AG08395 (cell line): Measurements from ENCODE around the gene EPHB2.

Experiments used
- DNase-seq: peaks from one replicate; pipeline ENCODE4 v3.0.0; 2012; ENCODE audit warnings: mixed read lengths, low spot score

EPHB2 gene

DNA sequence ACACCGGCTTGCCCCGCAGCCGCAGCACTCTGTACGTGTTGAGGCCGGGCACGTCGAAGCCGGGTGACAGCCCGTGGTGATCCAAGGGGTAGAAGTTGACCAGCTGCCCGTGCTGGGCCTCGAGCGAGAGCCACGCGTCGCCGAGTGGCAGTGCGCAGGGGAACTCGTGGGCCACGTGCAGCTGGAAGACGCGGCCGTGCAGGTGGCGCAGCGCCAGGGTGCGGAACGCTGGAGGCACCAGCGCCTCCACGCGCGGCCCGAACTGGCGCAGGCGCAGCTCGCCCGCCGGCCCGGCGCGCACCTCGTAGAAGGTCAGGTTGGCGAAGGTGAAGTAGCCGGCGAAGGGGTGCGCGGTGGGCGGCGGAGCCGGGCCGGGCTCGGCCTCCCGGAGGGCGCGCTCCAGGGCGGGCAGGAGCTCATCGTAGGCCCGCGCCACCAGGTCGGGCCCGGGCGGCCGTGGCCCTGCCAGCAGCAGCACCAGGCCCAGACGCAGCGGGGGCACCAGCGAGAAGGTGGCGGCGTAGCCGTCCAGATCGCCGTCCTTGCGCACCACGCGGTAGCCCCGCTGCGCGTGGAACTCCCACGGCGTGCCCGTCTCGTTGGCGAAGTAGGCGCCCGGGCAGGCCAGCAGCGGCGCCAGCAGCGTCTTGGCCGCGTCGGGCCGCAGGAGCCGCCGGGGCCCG is 242.6 kb downstream of the EPHB2 start:
- no peak for DNase-seq

DNA sequence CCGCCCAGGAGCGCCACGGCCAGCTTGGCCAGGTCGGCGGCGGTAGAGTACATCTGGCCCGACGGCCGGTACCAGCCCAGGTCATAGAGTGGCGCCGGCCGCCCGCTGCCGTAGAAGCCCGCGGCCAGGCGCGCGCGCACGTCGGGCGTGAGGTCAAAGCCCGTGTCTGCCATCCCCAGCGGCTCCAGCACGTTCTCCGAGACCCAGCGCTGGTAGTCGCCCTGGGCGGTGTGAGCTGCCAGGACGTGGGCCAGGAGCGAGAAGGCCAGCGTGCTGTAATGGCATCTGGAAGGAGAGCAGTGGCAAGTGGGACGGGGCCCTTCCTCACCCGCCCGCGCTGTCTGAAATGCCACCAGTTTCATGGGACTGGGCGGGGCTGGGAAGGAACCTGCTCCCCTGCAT is 243.1 kb downstream of the EPHB2 start:
- no peak for DNase-seq

DNA sequence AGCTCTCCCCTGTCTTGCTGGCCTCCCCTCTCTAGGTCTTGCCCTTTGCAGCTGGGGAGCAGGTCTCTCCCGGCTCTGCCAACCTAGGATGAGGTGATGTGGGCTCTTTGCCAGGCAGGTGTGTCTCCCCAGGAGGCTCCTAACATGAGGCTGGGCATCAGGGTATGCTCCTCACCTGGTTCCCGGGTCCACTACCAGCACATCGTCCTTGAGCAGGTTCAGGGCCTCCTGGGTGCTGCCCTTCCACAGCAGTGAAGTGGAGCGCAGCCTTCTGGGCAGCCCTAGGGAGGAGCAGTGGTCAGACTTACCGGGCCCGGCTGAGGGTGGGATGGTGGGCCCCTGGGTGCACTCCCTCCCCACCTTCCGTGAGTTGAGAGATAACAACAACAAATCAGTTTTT is 244.5 kb downstream of the EPHB2 start:
- DNase-seq, result no peak

DNA sequence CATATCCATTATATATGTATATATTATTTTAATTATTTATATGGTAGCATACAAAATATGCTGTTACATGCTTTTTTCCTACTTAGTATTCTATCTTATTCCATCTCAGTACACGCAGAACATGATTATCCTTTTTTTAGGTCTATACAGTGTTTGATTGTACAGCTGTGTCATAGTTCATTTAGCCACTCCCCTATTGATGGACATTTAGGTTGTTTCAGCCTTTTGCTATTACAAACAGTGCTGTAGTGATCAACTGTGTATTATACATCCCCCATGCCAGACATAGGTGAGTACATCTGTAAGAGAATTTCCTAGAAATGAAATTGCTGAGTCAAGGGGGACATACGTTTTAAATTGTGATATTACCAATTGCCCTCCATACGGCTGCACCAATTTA is 246.4 kb downstream of the EPHB2 start:
- no peak for DNase-seq

DNA sequence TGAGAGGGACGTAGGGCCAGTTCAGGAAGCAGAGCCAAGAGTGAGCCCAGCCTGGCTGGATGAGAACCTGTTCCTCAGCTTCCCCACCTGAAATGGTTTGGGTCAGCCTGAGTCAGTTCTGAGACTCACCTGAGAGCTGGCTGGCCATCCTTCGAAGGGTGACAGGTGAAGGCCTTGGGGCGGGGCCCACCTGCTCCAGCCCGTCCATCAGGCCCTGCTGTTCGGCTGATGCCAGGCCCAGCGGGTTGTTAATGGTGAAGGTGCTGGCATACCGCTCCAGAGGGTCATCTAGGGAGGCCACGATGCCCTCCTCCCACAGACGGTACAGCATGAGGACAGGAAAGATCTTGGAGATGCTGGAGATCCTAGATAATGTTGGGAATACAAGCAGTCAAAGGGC is 247.9 kb downstream of the EPHB2 start:
- DNase-seq, result no peak

DNA sequence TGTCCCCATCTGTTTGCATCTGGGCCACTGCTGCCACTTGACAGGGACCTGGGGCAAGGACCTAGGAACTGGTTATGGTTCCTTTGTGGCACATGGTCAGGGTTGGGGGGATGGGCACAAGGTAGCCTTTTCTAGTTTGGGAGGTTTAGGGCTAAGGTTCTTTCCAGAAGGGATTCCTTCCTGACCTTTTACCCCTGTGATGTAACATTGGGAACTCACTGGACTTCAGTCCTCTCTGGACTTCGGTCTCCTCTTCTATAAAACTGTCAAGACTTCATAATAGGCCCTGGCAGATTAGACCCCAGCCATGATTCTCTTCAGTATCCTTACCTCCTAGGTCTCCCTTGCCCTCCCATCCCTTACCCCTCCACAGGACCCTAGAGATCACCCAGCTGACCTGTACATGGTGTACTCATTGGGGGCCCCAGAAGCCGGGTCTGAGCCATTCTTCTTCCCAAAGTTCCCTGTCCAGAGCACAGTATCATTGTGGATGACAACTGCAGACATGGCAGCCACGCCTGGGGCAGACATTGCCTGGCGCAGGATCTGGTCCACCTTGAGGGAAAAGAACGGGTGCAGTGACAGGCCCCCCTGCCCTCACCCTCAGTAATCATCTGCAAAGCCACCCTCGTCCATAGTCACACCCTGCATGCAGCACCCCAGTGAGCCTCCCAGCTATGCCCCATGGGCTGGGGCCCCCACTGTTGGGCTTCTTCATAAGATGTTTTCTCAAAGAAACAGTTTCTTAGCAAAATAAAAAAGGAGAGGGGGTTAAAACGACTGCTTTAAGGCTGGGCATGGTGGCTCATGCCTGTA is 249.1 kb downstream of the EPHB2 start:
- no peak for DNase-seq

- DNase-seq, result no peak
Measured at GRCh38 chr1:22962558-22962957, 251.9 kb downstream of the EPHB2 start.

DNA sequence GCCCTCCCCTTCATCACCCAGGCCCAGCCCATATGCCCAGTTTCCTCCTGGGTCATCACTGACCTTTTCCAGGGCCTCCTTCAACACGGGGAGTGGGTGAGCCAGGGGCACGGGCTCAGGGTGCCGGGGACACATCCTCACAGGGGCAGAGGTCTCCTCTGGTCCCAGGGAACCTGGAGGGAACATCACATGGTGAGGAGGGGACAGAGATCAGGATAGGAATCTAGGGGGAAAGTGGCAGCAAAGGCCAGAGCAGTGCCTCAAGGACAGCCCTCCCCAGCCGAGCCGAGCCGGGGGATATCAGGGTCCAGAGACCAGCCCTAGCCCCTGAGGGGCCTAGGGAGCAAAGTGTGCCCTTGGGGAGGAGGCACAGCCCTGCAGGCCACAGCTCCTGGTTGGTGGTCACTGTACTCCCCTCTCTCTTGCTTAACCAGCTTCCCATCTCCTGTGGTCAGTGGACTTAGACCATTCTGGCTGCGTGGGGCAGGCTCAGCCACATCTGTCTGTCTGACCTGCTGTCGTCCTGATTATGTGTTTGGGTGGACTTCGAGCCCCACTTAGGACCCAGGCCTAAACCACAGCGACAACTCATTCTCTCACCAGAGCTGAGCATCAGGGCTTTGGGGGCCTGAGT is 252.5 kb downstream of the EPHB2 start:
- no peak for DNase-seq

DNA sequence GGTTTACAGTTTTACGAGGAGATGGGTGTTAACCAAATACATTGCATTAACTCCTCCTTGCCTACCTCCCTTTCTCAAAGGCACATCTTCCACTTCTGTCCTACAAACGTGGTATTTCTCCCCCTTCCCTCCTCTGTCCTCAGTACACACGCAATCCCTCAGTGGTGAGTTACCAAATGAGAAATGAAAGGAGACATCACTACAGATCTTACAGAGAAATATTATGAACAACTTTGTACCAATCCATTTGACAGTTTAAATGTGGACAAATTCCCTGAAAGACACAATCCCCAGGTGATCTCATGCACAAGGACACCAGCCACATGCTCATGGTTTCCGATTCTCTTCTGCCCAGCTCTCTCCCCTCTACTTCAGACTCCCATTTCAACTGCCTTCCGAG is 255.7 kb downstream of the EPHB2 start:
- no peak for DNase-seq

DNA sequence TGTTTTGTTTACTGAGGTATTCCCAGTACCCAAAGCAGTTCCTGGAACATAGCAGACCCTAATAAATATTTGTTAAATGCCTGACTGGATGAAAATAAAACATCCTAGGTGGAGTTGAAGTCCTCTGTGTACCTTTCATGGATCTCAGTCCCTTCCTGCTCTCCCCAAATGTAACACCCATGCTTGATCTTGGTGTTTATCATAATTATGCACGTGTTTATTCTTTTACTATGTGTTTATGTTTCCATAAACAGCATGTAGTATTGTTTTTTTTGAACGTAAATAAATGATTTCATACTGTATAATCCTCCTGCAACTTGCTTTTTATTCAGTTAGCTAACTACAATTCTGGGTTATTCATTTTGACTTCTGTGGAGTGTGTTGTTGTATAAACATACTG is 257.2 kb downstream of the EPHB2 start:
- no peak for DNase-seq

DNA sequence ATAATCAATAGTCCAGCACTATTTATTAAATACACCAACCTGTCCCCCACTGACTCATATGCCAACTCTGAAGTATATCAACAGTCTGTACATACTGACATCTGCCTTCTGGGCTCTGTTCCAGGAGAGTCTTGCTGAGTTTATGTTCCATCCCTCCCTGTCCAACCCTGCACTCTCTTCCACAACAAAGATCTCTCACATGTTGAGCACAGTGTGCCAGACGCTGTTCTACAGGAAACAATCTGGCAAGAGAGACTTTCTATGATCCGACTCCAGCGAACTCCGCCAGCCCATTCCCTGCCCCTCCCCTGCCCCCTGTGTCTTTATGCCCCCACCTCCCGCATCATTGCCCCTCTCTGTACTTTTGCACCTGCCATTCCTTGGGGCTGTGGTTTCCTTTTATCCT is 258.7 kb downstream of the EPHB2 start:
- peak; percentile 32 for DNase-seq

DNA sequence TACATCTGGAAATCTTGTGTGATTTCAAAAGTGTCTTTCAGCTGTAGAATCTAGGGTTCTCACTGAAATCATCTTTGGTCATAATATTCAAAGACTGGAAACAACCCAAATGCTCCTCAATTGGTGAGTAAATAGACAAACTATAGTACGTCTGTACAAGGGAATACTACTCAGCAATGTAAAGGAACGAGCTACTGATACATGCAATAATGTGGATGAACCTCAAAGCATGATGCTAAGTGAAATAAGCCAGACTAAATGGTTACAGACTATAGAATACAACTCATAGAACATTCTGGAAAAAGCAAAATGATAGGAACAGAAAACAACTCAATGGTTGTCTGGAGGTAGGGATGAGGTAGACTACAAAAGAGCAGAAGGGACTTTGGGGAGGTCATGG is 259.5 kb downstream of the EPHB2 start:
- no peak for DNase-seq
